ENCODE results near the gene GLUD1.

DNA sequence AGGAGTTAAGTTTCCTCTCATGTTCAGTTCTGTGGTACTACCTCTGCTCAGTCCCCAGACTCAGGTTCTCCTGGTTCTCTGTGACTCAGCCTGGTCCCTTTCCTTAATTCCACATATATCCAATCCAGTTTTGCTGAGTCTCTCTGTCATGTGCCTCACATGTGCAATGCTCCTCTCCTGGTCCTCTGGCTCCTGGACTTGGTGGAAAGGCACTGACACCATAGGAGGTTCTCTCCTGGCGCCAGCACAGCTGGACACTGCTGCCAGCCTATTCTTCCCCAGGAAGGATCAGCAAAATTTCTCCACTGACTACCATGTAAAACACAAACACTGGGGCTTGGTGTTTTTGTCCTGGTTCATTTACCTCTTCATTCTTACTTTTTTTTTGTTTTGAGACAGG is 27.8 kb downstream of the GLUD1 start:
- TF ChIP-seq, protein P1, sequence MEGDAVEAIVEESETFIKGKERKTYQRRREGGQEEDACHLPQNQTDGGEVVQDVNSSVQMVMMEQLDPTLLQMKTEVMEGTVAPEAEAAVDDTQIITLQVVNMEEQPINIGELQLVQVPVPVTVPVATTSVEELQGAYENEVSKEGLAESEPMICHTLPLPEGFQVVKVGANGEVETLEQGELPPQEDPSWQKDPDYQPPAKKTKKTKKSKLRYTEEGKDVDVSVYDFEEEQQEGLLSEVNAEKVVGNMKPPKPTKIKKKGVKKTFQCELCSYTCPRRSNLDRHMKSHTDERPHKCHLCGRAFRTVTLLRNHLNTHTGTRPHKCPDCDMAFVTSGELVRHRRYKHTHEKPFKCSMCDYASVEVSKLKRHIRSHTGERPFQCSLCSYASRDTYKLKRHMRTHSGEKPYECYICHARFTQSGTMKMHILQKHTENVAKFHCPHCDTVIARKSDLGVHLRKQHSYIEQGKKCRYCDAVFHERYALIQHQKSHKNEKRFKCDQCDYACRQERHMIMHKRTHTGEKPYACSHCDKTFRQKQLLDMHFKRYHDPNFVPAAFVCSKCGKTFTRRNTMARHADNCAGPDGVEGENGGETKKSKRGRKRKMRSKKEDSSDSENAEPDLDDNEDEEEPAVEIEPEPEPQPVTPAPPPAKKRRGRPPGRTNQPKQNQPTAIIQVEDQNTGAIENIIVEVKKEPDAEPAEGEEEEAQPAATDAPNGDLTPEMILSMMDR (IDR thresholded peaks at IDR 0.05), result no peak
- no peak for TF ChIP-seq POLR2A (IDR thresholded peaks at IDR 0.05)
